Esophagus squamous epithelium (tissue), 5 donors: ENCODE measurements around the gene TPI1. TPM values are rescaled to one million over a fixed set of nuclear protein-coding genes. Genes with fewer than 3 reads are reported as not detected.
"Not testable (repeated sequence)": the region's sequence is repeated elsewhere in the genome, so short reads cannot be mapped to it uniquely, and the experiment has no call there.

Experiments used
- DNase-seq: peaks from one replicate; lab custom pipeline; 2025; lab: John Stamatoyannopoulos, UW
- H3K27ac ChIP-seq, 4 donors: fragments of 200-600 bp; sonication (generic); one replicate each; pipeline ENCODE4 v1.5.1; 2016 to 2019; ENCODE audit warnings: mild to moderate bottlenecking in 1 of 4
- H3K27me3 ChIP-seq, 4 donors: fragments of 200-600 bp; sonication (generic); 1 replicate in 3 of 4; 2 replicates in 1 of 4; pipeline versions ENCODE4 v1.5.1 to v1.6.0; 2017 to 2021; ENCODE audit warnings: antibody characterized with exemption in 1 of 4
- H3K36me3 ChIP-seq, 3 donors: fragments of 200-600 bp; sonication (generic); one replicate each; pipeline ENCODE4 v1.5.1; 2016 to 2019
- H3K4me1 ChIP-seq, 3 donors: fragments of 200-600 bp; sonication (generic); one replicate each; pipeline ENCODE4 v1.5.1; 2017 to 2019
- H3K4me3 ChIP-seq, 4 donors: fragments of 200-600 bp; sonication (generic); 1 replicate in 3 of 4; 2 replicates in 1 of 4; pipeline ENCODE4 v1.5.1; 2016 to 2019; ENCODE audit warnings: mild to moderate bottlenecking in 2 of 4, moderate library complexity in 1 of 4
- H3K9me3 ChIP-seq, 3 donors: fragments of 200-600 bp; sonication (generic); one replicate each; pipeline ENCODE4 v1.5.1; 2016 to 2019
- CTCF ChIP-seq, 6 experiments: fragments of 450-650 bp in 4 of 6; fragments of 200-600 bp in 2 of 6; sonication (generic) in 2 of 6; IDR thresholded peaks; one replicate each; pipeline ENCODE4 v1.5.1; 2016 to 2019; ENCODE audit warnings: antibody characterized with exemption in 6 of 6, mild to moderate bottlenecking in 4 of 6, moderate library complexity in 4 of 6
- POLR2A ChIP-seq, 4 donors: fragments of 450-650 bp; IDR thresholded peaks; one replicate each; pipeline ENCODE4 v1.6.1; 2017; ENCODE audit warnings: antibody characterized with exemption in 4 of 4, mild to moderate bottlenecking in 4 of 4, moderate library complexity in 3 of 4
- WGBS, 2 donors: methylation state at CpG; one replicate each; pipeline ENCODE4 v1.1.5; 2018; 5-methylcytosine and 5-hydroxymethylcytosine counted together
- intact Hi-C: fragments of 100-400 bp; cut with DNase I; formaldehyde crosslinking; loops from one replicate; pipeline ENCODE4 v1.15.0; 2022
- total RNA-seq, 4 donors: library from RNA; depleted of rRNA; stranded (reverse); fragments of >200 nt; gene quantifications; one replicate each; pipeline ENCODE4 v1.1.0, GENCODE V29; 2016
- donor health status: DM: yes; HTN: yes; CAD: no.

Gene TPI1
- total RNA-seq, 4 donors from 2014 or later, result 547 to 938 (median 723) TPM

- peaks cover 54 to 100% (median 77%) of the 10 kb centered on the region in 3 donors for H3K36me3 ChIP-seq
Observed at GRCh38 chr12:6861391-6861790, 5.9 kb upstream of the TPI1 start.

GRCh38 chr12:6863033-6863432 is 4.3 kb upstream of the TPI1 start:
- TF ChIP-seq CTCF (IDR thresholded peaks at IDR 0.05), result no peak
- TF ChIP-seq POLR2A (IDR thresholded peaks at IDR 0.05), result no peak
- H3K27ac ChIP-seq, result no peak overlapping the region
- H3K27me3 ChIP-seq, result no peaks in the 10 kb centered on the region
- intact Hi-C loops, result no loop called here
- H3K4me1 ChIP-seq, result peaks cover 6 to 12% (median 6%) of the 10 kb centered on the region in 3 donors
- 91% methylated on average over 6 to 9 of the region's 11 CpGs for WGBS, 2 donors
- DNase-seq, result no peak
- peaks cover 41 to 83% (median 63%) of the 10 kb centered on the region in 3 donors for H3K36me3 ChIP-seq
- H3K9me3 ChIP-seq, result no peaks in the 10 kb centered on the region
- H3K4me3 ChIP-seq, result no peak overlapping the region

More at GRCh38 chr12:6861391-6861790, 5.9 kb upstream of the TPI1 start:
- DNase-seq, result no peak
- Histone ChIP-seq H3K9me3 (no peaks in the 10 kb centered on the region), H3K27ac (no peak overlapping the region), H3K4me1 (peaks cover 0 to 2% (median 0%) of the 10 kb centered on the region in 3 donors), H3K4me3 (no peak overlapping the region), H3K27me3 (no peaks in the 10 kb centered on the region)
- TF ChIP-seq CTCF (IDR thresholded peaks at IDR 0.05), result no peak
- no peak for TF ChIP-seq POLR2A (IDR thresholded peaks at IDR 0.05)
- intact Hi-C loops, result no loop called here
- WGBS, 2 donors, result 87 to 88% methylated on average over 9 of the region's 9 CpGs

DNA sequence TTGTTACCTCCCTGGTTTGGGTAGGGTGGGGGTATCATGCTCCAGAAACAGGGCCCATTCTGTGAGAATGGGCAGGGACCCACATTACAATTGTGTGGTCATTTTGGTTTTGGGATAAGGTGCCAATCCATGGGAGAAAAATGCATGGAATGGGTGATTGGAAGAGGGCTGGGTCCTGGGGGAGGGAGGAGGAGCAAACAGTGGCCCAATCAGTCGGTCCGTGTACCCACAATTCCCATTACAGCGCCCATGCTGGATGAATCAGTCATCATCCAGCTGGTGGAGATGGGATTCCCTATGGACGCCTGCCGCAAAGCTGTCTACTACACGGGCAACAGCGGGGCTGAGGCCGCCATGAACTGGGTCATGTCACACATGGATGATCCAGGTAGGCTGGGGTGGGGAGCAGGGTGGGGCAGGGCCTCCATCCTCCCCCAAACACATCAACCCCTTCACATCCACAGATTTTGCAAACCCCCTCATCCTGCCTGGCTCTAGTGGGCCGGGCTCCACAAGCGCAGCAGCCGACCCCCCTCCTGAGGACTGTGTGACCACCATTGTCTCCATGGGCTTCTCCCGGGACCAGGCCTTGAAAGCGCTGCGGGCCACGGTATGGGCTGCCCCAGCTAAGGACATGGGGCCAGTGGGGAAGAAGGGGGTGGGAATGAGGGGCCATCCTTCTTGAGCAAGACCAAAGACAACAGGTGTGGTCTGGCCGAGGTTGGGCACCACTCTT is 3.6 kb upstream of the TPI1 start:
- intact Hi-C loops, result no loop called here
- peaks cover 34 to 78% (median 56%) of the 10 kb centered on the region in 3 donors for H3K36me3 ChIP-seq
- 88 to 93% methylated on average over 4 to 9 of the region's 16 CpGs for WGBS, 2 donors
- peaks cover 12 to 19% (median 13%) of the 10 kb centered on the region in 3 donors for H3K4me1 ChIP-seq
- TF ChIP-seq POLR2A (IDR thresholded peaks at IDR 0.05) (no peak), CTCF (IDR thresholded peaks at IDR 0.05) (no peak)
- H3K27me3 ChIP-seq, result no peaks in the 10 kb centered on the region
- H3K27ac ChIP-seq, result no peak overlapping the region
- no peaks in the 10 kb centered on the region for H3K9me3 ChIP-seq
- DNase-seq, result no peak
- no peak overlapping the region for H3K4me3 ChIP-seq

GRCh38 chr12:6865307-6865706 is 2.0 kb upstream of the TPI1 start:
- intact Hi-C loops, DNase-seq, H3K9me3 ChIP-seq, H3K4me3 ChIP-seq, H3K27me3 ChIP-seq, H3K27ac ChIP-seq: not testable (repeated sequence)
- Histone ChIP-seq H3K36me3 (peaks cover 28 to 78% (median 47%) of the 10 kb centered on the region in 3 donors), H3K4me1 (peaks cover 18 to 34% (median 25%) of the 10 kb centered on the region in 3 donors)
- 84 to 100% methylated on average over 5 of the region's 5 CpGs for WGBS, 2 donors

- peaks cover 26 to 45% (median 26%) of the 10 kb centered on the region in 3 donors for H3K4me1 ChIP-seq
- intact Hi-C loops, result no loop called here
- H3K9me3 ChIP-seq, result no peaks in the 10 kb centered on the region
- H3K36me3 ChIP-seq, result peaks cover 19 to 78% (median 36%) of the 10 kb centered on the region in 3 donors
- no peaks in the 10 kb centered on the region for H3K27me3 ChIP-seq
- peak overlapping the region in 3 of 4 donors; percentile 90 to 100 (median 94) for H3K4me3 ChIP-seq
- no peak for DNase-seq
- peak overlapping the region; percentile 94 to 100 (median 98) for H3K27ac ChIP-seq
- TF ChIP-seq CTCF (IDR thresholded peaks at IDR 0.05), result no peak
- no peak for TF ChIP-seq POLR2A (IDR thresholded peaks at IDR 0.05)
- WGBS, 2 donors, result 61 to 78% methylated on average over 16 to 17 of the region's 19 CpGs
Observed at GRCh38 chr12:6866163-6866919, 990 bp upstream of the TPI1 start.
